ENCODE results near the gene ANKRD53.

ANKRD53 gene

GRCh38 chr2:70944111-70944690, 34.2 kb upstream of the ANKRD53 start:
- no peak for DNase-seq

GRCh38 chr2:70946832-70947442, 31.5 kb upstream of the ANKRD53 start:
- DNase-seq = peak; percentile 76

GRCh38 chr2:70947556-70948184, 30.8 kb upstream of the ANKRD53 start:
- DNase-seq = peak; percentile 33

- peak; percentile 86 for DNase-seq
Observed at GRCh38 chr2:70948337-70949003, 30.0 kb upstream of the ANKRD53 start.

- DNase-seq = no peak
Observed at GRCh38 chr2:70949086-70949485, 29.3 kb upstream of the ANKRD53 start.

GRCh38 chr2:70954886-70955285, 23.5 kb upstream of the ANKRD53 start:
- no peak for DNase-seq

GRCh38 chr2:70956141-70956540, 22.3 kb upstream of the ANKRD53 start:
- DNase-seq = no peak

GRCh38 chr2:70957798-70958197, 20.6 kb upstream of the ANKRD53 start:
- no peak for DNase-seq

GRCh38 chr2:70958759-70959158, 19.7 kb upstream of the ANKRD53 start:
- DNase-seq = no peak

- no peak for DNase-seq
Observed at GRCh38 chr2:70959271-70959761, 19.1 kb upstream of the ANKRD53 start.

GRCh38 chr2:70959851-70960832, 18.3 kb upstream of the ANKRD53 start:
- DNase-seq = no peak

- DNase-seq = no peak
Observed at GRCh38 chr2:70960833-70961647, 17.4 kb upstream of the ANKRD53 start.

- no peak for DNase-seq
Observed at GRCh38 chr2:70961648-70961994, 16.8 kb upstream of the ANKRD53 start.

- DNase-seq = no peak
Observed at GRCh38 chr2:70962211-70962884, 16.1 kb upstream of the ANKRD53 start.

GRCh38 chr2:70962885-70963878, 15.2 kb upstream of the ANKRD53 start:
- DNase-seq = no peak

GRCh38 chr2:70964133-70964532, 14.3 kb upstream of the ANKRD53 start:
- DNase-seq = no peak

- peak; percentile 87 for DNase-seq
Observed at GRCh38 chr2:70964596-70965386, 13.6 kb upstream of the ANKRD53 start.

- no peak for DNase-seq
Observed at GRCh38 chr2:70965506-70965905, 12.9 kb upstream of the ANKRD53 start.

- DNase-seq = no peak
Observed at GRCh38 chr2:70966681-70967080, 11.7 kb upstream of the ANKRD53 start.
